NCI-H82 (cell line): Measurements from ENCODE around the gene FNDC10.
"Not testable (repeated sequence)": the region's sequence is repeated elsewhere in the genome, so short reads cannot be mapped to it uniquely, and the experiment has no call there.

ENCODE experiments used
- DNase-seq: peaks from one replicate; lab custom pipeline; 2025; lab: John Stamatoyannopoulos, UW

The FNDC10 gene

DNA sequence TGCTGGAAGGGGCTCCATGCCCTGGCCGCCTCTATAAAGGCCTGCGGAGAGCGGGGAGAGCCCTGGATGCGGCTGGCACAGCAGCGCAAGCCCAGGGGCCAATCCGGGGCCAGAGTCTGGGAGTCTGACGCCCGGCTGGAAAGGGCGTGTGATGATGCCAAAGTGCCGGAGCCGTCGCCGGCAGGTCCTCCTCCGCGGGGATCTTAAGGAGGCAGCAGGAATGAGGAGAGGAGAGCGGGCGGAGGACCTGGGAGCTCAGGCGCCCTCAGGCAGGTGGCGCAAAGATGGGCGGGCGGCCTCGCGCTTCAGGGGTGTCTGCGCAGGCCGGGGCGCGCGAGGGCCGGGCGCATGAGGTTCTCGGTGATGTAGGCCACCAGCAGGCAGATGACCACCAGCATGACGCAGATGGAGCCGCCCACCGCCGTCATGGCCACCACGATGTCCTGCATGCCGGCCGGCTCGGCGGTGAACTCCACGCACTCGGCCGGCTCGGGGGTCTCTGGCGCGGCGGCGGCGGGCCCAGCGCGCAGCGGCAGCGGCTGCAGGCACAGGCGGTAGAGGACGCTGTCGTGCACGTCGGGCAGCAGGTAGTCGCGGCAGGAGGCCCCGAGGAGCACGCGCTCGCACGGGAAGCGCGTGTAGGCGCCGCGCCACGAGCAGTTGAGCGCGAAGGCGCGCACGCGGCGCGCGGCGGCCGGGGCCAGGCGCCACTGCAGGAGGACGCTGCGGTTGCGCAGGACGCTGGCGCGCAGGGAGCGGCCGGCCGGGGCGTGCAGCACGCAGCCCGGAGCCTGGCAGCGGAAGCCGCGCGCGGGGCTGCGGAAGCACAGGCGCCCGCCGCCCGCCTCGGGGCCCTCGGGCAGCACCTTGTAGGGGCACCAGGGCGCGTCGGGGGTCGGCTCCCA, 653 bp downstream of the FNDC10 start:
- peak; percentile 61 for DNase-seq

GRCh38 chr1:1598720-1599029, 1.3 kb downstream of the FNDC10 start:
- no peak for DNase-seq

- no peak for DNase-seq
Observed at GRCh38 chr1:1598051-1598719, 1.8 kb downstream of the FNDC10 start.

DNA sequence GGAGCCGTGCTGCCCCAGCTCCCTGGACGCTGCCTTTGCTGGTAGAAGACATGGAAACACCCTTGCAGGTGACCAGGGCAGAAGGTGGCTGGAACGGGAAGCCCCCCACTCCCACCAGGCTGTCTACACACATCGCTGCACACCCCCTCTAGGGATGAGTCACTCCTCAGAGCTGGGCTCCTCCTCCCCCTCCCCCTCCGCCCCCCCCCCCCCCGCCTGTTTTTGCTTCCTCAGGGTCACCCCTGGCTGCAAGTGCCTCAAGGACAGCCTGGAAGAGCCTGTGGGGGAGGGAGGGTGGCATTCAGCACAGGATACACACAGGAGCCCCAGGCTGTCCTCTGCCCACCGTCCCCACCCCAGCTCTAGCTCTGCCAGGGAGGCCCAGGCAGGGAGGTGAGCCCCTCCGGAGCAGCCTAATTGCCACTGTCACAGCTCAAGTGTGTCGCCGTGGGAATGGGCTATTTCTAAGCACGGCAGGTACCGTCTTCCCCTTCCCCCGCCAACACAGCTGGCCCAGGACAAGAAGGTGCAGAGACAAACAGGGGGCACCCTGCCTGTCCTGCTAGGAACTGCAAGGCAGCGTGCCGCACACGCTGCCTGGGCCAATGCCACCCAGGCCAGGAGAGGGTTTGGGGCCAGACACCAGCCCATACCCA, 2.5 kb downstream of the FNDC10 start:
- peak; percentile 62 for DNase-seq

DNA sequence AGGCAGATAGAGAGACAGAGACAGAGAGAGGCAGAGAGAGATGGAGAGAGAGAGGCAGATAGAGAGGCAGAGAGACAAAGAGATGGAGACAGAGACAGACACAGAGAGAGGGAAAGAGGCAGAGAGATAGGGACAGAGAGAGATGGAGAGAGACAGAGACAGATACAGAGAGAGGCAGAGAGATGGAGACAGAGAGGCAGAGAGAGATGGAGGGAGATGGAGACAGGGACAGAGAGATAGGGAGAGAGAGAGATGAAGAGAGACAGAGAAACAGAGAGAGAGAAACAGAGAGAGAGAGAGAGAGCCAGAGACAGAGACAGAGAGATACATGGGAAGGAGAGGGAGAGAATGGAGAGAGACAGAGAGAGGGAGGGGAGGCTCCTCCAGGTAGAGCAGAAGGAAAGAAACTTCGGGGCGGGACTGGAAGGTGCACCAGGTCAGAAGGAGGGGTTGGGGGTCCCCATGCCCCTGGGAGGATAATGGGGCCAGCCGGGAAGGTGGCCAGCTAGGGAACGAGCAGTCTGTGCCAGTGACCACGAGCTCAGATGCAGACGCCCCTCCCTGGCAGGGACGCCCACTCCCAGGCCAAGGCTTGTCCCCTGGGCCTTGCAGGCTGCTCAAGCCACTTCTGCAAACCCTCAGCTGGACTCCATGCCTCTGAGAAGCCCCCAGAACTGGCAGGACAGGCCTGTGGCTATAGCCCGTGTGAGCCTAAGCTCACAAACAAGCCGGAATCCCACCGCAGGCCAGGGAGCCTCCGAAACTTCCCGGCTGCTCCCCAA, 3.3 kb downstream of the FNDC10 start:
- no peak for DNase-seq

GRCh38 chr1:1595341-1595740, 4.6 kb downstream of the FNDC10 start:
- DNase-seq, result not testable (repeated sequence)

GRCh38 chr1:1594602-1595260, 5.2 kb downstream of the FNDC10 start:
- DNase-seq, result peak; percentile 72

GRCh38 chr1:1593834-1594601, 5.9 kb downstream of the FNDC10 start:
- DNase-seq, result no peak

DNA sequence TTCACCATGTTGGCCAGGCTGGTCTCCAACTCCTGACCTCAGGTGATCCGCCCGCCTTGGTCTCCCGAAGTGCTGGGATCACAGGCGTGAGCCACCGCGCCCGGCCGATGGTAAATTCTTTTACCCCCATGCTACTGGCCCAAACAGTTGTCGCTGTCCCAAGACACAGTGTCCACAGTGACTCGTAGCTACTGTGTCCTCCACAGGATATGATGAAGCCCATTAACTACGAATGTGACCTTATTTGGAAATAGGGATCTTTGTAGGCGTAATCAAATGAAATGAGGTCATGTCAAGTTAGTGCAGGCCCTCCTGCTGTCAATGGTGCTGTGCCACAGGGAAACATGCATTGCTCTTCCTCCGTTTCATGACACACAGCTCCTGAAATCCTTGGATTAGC, 8.5 kb downstream of the FNDC10 start:
- DNase-seq, result peak; percentile 62

DNA sequence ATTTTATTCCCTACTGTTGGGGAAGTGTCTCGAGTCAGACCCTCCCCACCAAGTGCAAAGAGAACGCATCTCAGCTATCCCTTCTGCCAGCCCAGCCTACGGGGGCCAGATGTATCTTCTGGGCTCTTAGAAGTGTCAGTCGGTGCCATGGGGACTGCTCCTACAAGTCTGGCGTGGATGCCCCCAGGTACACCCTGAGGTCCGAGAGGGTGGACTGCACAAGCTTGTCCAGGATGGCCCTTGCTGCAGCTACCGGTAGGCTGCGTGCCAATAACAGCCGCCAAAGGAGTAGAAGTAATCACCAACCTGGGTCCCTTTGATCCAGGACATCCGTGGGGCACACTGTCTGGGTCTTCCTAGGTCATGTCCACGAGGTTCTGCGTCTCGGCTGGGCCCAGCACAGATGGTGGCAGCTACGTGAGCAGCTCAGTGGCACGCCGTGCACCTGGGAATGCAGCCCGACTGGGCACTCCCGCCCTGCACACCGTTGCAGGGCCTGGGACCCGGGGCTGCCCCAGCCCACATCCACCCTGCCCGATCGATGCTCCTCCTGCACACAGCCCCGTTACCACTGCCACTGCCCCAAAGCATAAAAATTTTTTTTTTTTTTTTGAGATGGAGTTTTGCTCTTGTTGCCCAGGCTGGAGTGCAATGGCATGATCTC, 16.5 kb downstream of the FNDC10 start:
- no peak for DNase-seq

- no peak for DNase-seq
Observed at GRCh38 chr1:1582585-1583346, 17.2 kb downstream of the FNDC10 start.

- no peak for DNase-seq
Observed at GRCh38 chr1:1578371-1578940, 21.5 kb downstream of the FNDC10 start.

- no peak for DNase-seq
Observed at GRCh38 chr1:1577367-1578011, 22.4 kb downstream of the FNDC10 start.

GRCh38 chr1:1574721-1575537, 25.0 kb downstream of the FNDC10 start, which contains the start of gene SSU72:
SSU72 (minus strand) TSS chr1:1574863; CDS start chr1:1574557, 306 bp downstream.
- DNase-seq, result peak; percentile 96

- DNase-seq, result peak; percentile 82
Observed at GRCh38 chr1:1573843-1574720, 25.9 kb downstream of the FNDC10 start.

- DNase-seq, result no peak
Observed at GRCh38 chr1:1569341-1569740, 30.6 kb downstream of the FNDC10 start.

DNA sequence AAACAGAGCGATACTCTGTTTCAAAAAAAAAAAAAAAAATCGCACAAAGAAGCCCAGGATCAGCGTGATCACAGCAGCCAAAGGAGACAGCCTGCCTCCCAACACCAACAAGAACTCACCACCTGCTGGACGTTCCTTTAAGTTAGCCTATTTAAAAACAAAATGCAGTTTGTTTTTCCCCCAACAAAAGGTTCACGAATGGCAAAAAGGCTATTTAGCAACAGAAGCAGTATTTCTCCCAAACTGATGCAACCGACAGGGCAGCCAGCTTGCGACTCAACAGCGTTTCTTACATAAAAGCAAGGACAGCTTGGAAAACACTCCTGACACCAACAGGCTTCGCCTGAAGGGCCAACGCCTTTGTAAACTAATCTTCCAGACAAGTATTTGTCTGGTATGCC, 32.0 kb downstream of the FNDC10 start:
- no peak for DNase-seq
